Hepatocyte (in vitro differentiated cells): Measurements from ENCODE around the gene IFNL3. TPM values are rescaled to one million over a fixed set of nuclear protein-coding genes. Genes with fewer than 3 reads are reported as not detected.

Experiments
- DNase-seq: peaks from one replicate; pipeline ENCODE4 v3.0.0-alpha.2; 2016; ENCODE audit warnings: low spot score
- H2AFZ ChIP-seq: fragments of 200-600 bp; sonication (generic); 2 replicates; pipeline ENCODE4 v1.6.0; 2016; ENCODE audit warnings: antibody characterized with exemption, mild to moderate bottlenecking
- H3K27ac ChIP-seq: fragments of 200-600 bp; sonication (generic); 2 replicates; pipeline ENCODE4 v1.5.1; 2016; ENCODE audit warnings: mild to moderate bottlenecking
- H3K27me3 ChIP-seq: fragments of 200-600 bp; sonication (generic); 2 replicates; pipeline ENCODE4 v1.6.1; 2016
- H3K36me3 ChIP-seq: fragments of 200-600 bp; sonication (generic); replicated peaks from 2 replicates; pipeline ENCODE4 v1.5.1; 2016; ENCODE audit warnings: low read depth; ENCODE audit not compliant: insufficient read depth
- H3K4me1 ChIP-seq: fragments of 200-600 bp; sonication (generic); 2 replicates; pipeline ENCODE4 v1.5.1; 2016; ENCODE audit warnings: mild to moderate bottlenecking, moderate library complexity; ENCODE audit not compliant: insufficient read depth
- H3K4me2 ChIP-seq: fragments of 200-600 bp; sonication (generic); 2 replicates; pipeline ENCODE4 v1.6.0; 2016
- H3K4me3 ChIP-seq: fragments of 200-600 bp; sonication (generic); 2 replicates; pipeline ENCODE4 v1.5.1; 2016; ENCODE audit warnings: mild to moderate bottlenecking
- H3K79me2 ChIP-seq: fragments of 200-600 bp; sonication (generic); 2 replicates; pipeline ENCODE4 v1.6.0; 2017; ENCODE audit warnings: mild to moderate bottlenecking
- H3K9me2 ChIP-seq: fragments of 200-600 bp; sonication (generic); replicated peaks from 2 replicates; pipeline ENCODE4 v1.6.0; 2017; ENCODE audit warnings: mild to moderate bottlenecking; ENCODE audit not compliant: insufficient read depth
- H3K9me3 ChIP-seq: fragments of 200-600 bp; sonication (generic); 2 replicates; pipeline ENCODE4 v1.5.1; 2016; ENCODE audit warnings: low read depth, mild to moderate bottlenecking
- H4K20me1 ChIP-seq: fragments of 200-600 bp; sonication (generic); 2 replicates; pipeline ENCODE4 v1.6.0; 2016; ENCODE audit warnings: mild to moderate bottlenecking; ENCODE audit not compliant: insufficient read depth, poor library complexity, severe bottlenecking
- EZH2 ChIP-seq: fragments of 200-600 bp; sonication (generic); IDR thresholded peaks from 2 replicates; pipeline ENCODE4 v1.6.1; 2016; ENCODE audit warnings: antibody characterized with exemption, mild to moderate bottlenecking, borderline replicate concordance
- EZH2phosphoT487 ChIP-seq: fragments of 200-600 bp; sonication (generic); IDR thresholded peaks from one replicate; pipeline ENCODE4 v1.6.1; 2018; ENCODE audit warnings: antibody characterized with exemption, mild to moderate bottlenecking, low read depth, moderate library complexity; ENCODE audit not compliant: unreplicated experiment, severe bottlenecking
- WGBS: methylation state at CpG from one replicate; pipeline ENCODE4 v1.1.6; 2016; ENCODE audit warnings: low lambda C conversion rate; ENCODE audit errors: missing lambda C conversion rate; 5-methylcytosine and 5-hydroxymethylcytosine counted together
- polyA plus RNA-seq: library from polyadenylated mRNA; unstranded; fragments of >200 nt; fragmentation: Nextera tagmentation; extraction: Ambion mirVana; gene quantifications from 2 replicates; pipeline ENCODE4 v1.2.1, GENCODE V29; 2016
- total RNA-seq: library from RNA; depleted of rRNA; stranded (reverse); fragments of >200 nt; gene quantifications from 2 replicates; pipeline ENCODE4 v1.2.3, GENCODE V29; 2014
- TF ChIP-seq, protein P1 (sequence below): fragments of 200-600 bp; sonication (generic); IDR thresholded peaks from 2 replicates; pipeline ENCODE4 v1.5.1; 2016; ENCODE audit warnings: antibody characterized with exemption, mild to moderate bottlenecking; ENCODE audit not compliant: poor library complexity

The IFNL3 gene
- total and polyA plus RNA-seq, 2 experiments from 2014 or later, result not detected

DNA sequence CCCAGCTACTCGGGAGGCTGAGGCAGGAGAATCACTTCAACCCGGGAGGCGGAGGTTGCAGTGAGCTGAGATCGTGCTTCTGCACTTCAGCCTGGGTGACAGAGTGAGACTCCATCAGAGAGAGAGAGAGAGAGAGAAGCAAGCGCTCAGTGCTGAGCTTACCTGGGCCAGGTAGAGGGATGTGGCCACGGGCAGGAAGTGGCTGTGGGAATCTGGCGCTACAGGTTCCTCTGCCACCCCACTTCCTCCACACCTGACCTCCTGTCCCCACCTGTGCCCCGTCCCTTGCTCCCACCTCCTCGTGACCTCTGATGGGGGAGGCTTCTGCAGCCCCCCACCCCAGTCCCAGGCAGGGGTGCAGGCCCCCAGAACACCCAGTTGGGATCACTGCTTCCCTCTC, 49.1 kb downstream of the IFNL3 start:
- Histone ChIP-seq H2AFZ (no peak overlapping the region), H3K4me3 (no peak overlapping the region), H3K27me3 (peaks cover 27% of the 10 kb centered on the region), H3K9me3 (no peaks in the 10 kb centered on the region), H3K4me1 (peaks cover 10% of the 10 kb centered on the region), H3K27ac (no peak overlapping the region), H3K79me2 (no peaks in the 10 kb centered on the region), H3K9me2 (no peaks in the 10 kb centered on the region), H3K4me2 (no peak overlapping the region), H4K20me1 (no peaks in the 10 kb centered on the region), H3K36me3 (no peaks in the 10 kb centered on the region)
- WGBS, result 61% methylated on average over 4 of the region's 9 CpGs
- TF ChIP-seq EZH2phosphoT487 (no peak), EZH2 (no peak)
- TF ChIP-seq, protein P1, sequence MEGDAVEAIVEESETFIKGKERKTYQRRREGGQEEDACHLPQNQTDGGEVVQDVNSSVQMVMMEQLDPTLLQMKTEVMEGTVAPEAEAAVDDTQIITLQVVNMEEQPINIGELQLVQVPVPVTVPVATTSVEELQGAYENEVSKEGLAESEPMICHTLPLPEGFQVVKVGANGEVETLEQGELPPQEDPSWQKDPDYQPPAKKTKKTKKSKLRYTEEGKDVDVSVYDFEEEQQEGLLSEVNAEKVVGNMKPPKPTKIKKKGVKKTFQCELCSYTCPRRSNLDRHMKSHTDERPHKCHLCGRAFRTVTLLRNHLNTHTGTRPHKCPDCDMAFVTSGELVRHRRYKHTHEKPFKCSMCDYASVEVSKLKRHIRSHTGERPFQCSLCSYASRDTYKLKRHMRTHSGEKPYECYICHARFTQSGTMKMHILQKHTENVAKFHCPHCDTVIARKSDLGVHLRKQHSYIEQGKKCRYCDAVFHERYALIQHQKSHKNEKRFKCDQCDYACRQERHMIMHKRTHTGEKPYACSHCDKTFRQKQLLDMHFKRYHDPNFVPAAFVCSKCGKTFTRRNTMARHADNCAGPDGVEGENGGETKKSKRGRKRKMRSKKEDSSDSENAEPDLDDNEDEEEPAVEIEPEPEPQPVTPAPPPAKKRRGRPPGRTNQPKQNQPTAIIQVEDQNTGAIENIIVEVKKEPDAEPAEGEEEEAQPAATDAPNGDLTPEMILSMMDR, result no peak
- no peak for DNase-seq

DNA sequence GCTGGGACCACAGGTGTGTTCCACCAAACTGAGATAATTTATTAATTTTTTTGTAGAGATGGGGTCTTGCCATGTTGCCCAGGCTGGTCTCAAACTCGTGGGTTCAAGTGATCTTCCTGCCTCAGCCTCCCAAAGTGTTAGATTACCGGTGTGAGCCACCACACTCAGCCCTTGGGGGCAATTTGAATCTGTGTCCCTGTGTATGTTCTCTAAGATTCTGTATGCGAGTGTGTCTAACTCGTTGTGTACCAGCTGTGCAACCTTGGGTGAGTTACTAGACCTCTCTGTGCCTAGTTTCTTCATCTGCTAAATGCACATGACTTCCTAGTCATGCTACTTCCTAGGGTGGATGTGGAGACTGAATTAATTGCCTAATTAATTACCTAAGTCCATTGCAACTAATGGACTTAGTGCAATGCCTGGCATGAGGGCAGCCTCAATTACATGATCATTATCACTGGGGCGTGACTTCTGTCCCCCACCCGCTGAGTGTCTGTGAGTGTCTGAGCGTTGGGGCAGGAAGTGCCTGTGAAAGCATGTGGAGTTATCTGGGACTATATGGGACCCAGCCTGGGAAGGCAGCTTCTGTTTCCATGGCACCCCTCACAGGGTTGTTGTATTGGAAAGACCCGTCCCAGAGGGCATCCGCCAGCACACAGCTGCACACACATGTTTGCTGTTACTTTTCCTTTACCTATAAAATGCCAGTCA, 49.8 kb downstream of the IFNL3 start:
- Histone ChIP-seq H3K79me2 (no peaks in the 10 kb centered on the region), H3K9me2 (no peaks in the 10 kb centered on the region), H3K27me3 (peaks cover 27% of the 10 kb centered on the region), H3K36me3 (no peaks in the 10 kb centered on the region), H3K27ac (no peak overlapping the region), H3K4me3 (no peak overlapping the region), H2AFZ (no peak overlapping the region), H3K9me3 (no peaks in the 10 kb centered on the region), H3K4me2 (no peak overlapping the region), H3K4me1 (peaks cover 10% of the 10 kb centered on the region), H4K20me1 (no peaks in the 10 kb centered on the region)
- no peak for DNase-seq
- WGBS, result 54% methylated on average over 9 of the region's 9 CpGs
- TF ChIP-seq EZH2 (no peak), EZH2phosphoT487 (no peak)
- TF ChIP-seq, protein P1, result no peak

DNA sequence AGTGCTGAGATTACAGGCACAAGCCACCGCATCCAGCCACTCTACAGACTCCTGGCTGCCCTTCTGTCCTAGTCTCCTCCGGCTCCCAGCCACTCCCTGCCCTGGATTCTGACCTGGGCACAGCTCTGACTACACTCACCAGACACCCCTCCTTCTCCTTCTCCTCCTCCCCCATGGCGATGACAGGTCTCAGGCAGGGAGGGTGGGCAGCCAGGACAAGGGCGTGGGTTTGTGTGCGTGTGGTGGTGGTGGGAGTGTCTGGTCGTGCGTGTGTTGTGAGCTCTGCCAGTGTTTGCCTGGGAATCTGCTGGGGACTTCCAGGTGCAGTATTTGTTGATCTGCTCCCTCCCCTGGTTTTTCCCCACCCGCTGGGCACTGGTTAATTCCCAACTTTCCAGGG, 51.0 kb downstream of the IFNL3 start:
- Histone ChIP-seq H3K9me3 (no peaks in the 10 kb centered on the region), H2AFZ (no peak overlapping the region), H3K27ac (no peak overlapping the region), H3K4me1 (peaks cover 10% of the 10 kb centered on the region), H4K20me1 (no peaks in the 10 kb centered on the region), H3K4me2 (no peak overlapping the region), H3K4me3 (no peak overlapping the region), H3K36me3 (no peaks in the 10 kb centered on the region), H3K79me2 (no peaks in the 10 kb centered on the region), H3K27me3 (peaks cover 27% of the 10 kb centered on the region), H3K9me2 (no peaks in the 10 kb centered on the region)
- WGBS, result 8% methylated on average over 8 of the region's 8 CpGs
- TF ChIP-seq, protein P1, result no peak
- TF ChIP-seq EZH2phosphoT487 (no peak), EZH2 (no peak)
- peak; percentile 68 for DNase-seq

Other genes starting within 250 kb of the IFNL3 start
- 6.7 and 15.2 TPM in 2 replicates for gene FBXO27, start 212.5 kb downstream of the IFNL3 start, total RNA-seq
- gene FBXO27, start 212.5 kb downstream of the IFNL3 start, polyA plus RNA-seq, result 10.3 and 11.0 TPM in 2 replicates
- gene ACP7, start 160.6 kb downstream of the IFNL3 start, total RNA-seq, result 0.16 and 0.23 TPM in 2 replicates
- 0.13 and 0.21 TPM in 2 replicates for gene ACP7, start 160.6 kb downstream of the IFNL3 start, polyA plus RNA-seq
- 15.2 and 20.3 TPM in 2 replicates for gene PAK4, start 119.2 kb downstream of the IFNL3 start, total RNA-seq
- 39.6 and 41.0 TPM in 2 replicates for gene PAK4, start 119.2 kb downstream of the IFNL3 start, polyA plus RNA-seq
- gene NCCRP1, start 48.0 kb downstream of the IFNL3 start, total RNA-seq, result 1.6 and 2.5 TPM in 2 replicates
- 7.0 and 13.6 TPM in 2 replicates for gene NCCRP1, start 48.0 kb downstream of the IFNL3 start, polyA plus RNA-seq
- 2.5 TPM in 1 of 2 replicates, not detected in the other for gene SYCN, start 40.7 kb downstream of the IFNL3 start, total RNA-seq
- 0.37 TPM in 1 of 2 replicates, not detected in the other for gene SYCN, start 40.7 kb downstream of the IFNL3 start, polyA plus RNA-seq
- gene IFNL4, start 3.9 kb upstream of the IFNL3 start, total RNA-seq, result not detected in 2 replicates
- gene IFNL4, start 3.9 kb upstream of the IFNL3 start, polyA plus RNA-seq, result 0.29 TPM in 1 of 2 replicates, not detected in the other
- gene IFNL2, start 23.4 kb upstream of the IFNL3 start, total RNA-seq, result not detected in 2 replicates
- gene IFNL2, start 23.4 kb upstream of the IFNL3 start, polyA plus RNA-seq, result not detected in 2 replicates
- gene IFNL1, start 51.4 kb upstream of the IFNL3 start, total RNA-seq, result not detected in 2 replicates
- gene IFNL1, start 51.4 kb upstream of the IFNL3 start, polyA plus RNA-seq, result not detected in 2 replicates
- 1.1 and 2.4 TPM in 2 replicates for gene LRFN1, start 75.9 kb upstream of the IFNL3 start, total RNA-seq
- 5.6 and 6.1 TPM in 2 replicates for gene LRFN1, start 75.9 kb upstream of the IFNL3 start, polyA plus RNA-seq
- gene GMFG, start 91.0 kb upstream of the IFNL3 start, total RNA-seq, result 0.32 TPM in 1 of 2 replicates, not detected in the other
- 0.86 and 2.9 TPM in 2 replicates for gene GMFG, start 91.0 kb upstream of the IFNL3 start, polyA plus RNA-seq
- 39.2 and 54.8 TPM in 2 replicates for gene SAMD4B, start 97.4 kb upstream of the IFNL3 start, total RNA-seq
- 61.0 and 66.5 TPM in 2 replicates for gene SAMD4B, start 97.4 kb upstream of the IFNL3 start, polyA plus RNA-seq
- 30.4 and 42.5 TPM in 2 replicates for gene PAF1, start 146.1 kb upstream of the IFNL3 start, total RNA-seq
- gene PAF1, start 146.1 kb upstream of the IFNL3 start, polyA plus RNA-seq, result 53.5 and 54.4 TPM in 2 replicates
- 18.9 and 21.4 TPM in 2 replicates for gene MED29, start 146.4 kb upstream of the IFNL3 start, total RNA-seq
- 27.9 and 38.6 TPM in 2 replicates for gene MED29, start 146.4 kb upstream of the IFNL3 start, polyA plus RNA-seq
- 72.9 and 95.8 TPM in 2 replicates for gene ZFP36, start 161.8 kb upstream of the IFNL3 start, total RNA-seq
- gene ZFP36, start 161.8 kb upstream of the IFNL3 start, polyA plus RNA-seq, result 1,034 and 1,087 TPM in 2 replicates
- gene PLEKHG2, start 167.7 kb upstream of the IFNL3 start, total RNA-seq, result 17.7 and 25.3 TPM in 2 replicates
- gene PLEKHG2, start 167.7 kb upstream of the IFNL3 start, polyA plus RNA-seq, result 34.0 and 44.0 TPM in 2 replicates
- 63.8 and 115 TPM in 2 replicates for gene RPS16, start 190.9 kb upstream of the IFNL3 start, total RNA-seq
- gene RPS16, start 190.9 kb upstream of the IFNL3 start, polyA plus RNA-seq, result 409 and 411 TPM in 2 replicates
- 63.7 and 71.6 TPM in 2 replicates for gene SUPT5H, start 200.6 kb upstream of the IFNL3 start, total RNA-seq
- 184 and 213 TPM in 2 replicates for gene SUPT5H, start 200.6 kb upstream of the IFNL3 start, polyA plus RNA-seq
- gene TIMM50, start 235.8 kb upstream of the IFNL3 start, total RNA-seq, result 53.1 and 57.2 TPM in 2 replicates
- gene TIMM50, start 235.8 kb upstream of the IFNL3 start, polyA plus RNA-seq, result 56.4 and 61.7 TPM in 2 replicates